ENCODE measurements around the gene ARMCX1.
"Not testable (repeated sequence)": the region's sequence is repeated elsewhere in the genome, so short reads cannot be mapped to it uniquely, and the experiment has no call there.

ARMCX1 gene

GRCh38 chrX:101551380-101551767, 1.0 kb downstream of the ARMCX1 start:
- TF ChIP-seq, protein P1, sequence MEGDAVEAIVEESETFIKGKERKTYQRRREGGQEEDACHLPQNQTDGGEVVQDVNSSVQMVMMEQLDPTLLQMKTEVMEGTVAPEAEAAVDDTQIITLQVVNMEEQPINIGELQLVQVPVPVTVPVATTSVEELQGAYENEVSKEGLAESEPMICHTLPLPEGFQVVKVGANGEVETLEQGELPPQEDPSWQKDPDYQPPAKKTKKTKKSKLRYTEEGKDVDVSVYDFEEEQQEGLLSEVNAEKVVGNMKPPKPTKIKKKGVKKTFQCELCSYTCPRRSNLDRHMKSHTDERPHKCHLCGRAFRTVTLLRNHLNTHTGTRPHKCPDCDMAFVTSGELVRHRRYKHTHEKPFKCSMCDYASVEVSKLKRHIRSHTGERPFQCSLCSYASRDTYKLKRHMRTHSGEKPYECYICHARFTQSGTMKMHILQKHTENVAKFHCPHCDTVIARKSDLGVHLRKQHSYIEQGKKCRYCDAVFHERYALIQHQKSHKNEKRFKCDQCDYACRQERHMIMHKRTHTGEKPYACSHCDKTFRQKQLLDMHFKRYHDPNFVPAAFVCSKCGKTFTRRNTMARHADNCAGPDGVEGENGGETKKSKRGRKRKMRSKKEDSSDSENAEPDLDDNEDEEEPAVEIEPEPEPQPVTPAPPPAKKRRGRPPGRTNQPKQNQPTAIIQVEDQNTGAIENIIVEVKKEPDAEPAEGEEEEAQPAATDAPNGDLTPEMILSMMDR (conservative IDR thresholded peaks at IDR 0.05; ENCODE audit: low read depth, low read length) = no peak
- DNase-seq (ENCODE audit: low read depth) = no peak
- peak overlapping the region; percentile 72 for H3K4me3 ChIP-seq (ENCODE audit: low read depth, low read length)

- no peak for DNase-seq (ENCODE audit: low read depth)
- H3K4me3 ChIP-seq (ENCODE audit: low read depth, low read length) = no peak overlapping the region
- TF ChIP-seq, protein P1 (conservative IDR thresholded peaks at IDR 0.05; ENCODE audit: low read depth, low read length) = no peak
Measured at GRCh38 chrX:101552714-101553113, 2.4 kb downstream of the ARMCX1 start.

- TF ChIP-seq, protein P1 (conservative IDR thresholded peaks at IDR 0.05; ENCODE audit: low read depth, low read length) = no peak
- no peak overlapping the region for H3K4me3 ChIP-seq (ENCODE audit: low read depth, low read length)
- no peak for DNase-seq (ENCODE audit: low read depth)
Measured at GRCh38 chrX:101564651-101565050, 14.3 kb downstream of the ARMCX1 start.

DNA sequence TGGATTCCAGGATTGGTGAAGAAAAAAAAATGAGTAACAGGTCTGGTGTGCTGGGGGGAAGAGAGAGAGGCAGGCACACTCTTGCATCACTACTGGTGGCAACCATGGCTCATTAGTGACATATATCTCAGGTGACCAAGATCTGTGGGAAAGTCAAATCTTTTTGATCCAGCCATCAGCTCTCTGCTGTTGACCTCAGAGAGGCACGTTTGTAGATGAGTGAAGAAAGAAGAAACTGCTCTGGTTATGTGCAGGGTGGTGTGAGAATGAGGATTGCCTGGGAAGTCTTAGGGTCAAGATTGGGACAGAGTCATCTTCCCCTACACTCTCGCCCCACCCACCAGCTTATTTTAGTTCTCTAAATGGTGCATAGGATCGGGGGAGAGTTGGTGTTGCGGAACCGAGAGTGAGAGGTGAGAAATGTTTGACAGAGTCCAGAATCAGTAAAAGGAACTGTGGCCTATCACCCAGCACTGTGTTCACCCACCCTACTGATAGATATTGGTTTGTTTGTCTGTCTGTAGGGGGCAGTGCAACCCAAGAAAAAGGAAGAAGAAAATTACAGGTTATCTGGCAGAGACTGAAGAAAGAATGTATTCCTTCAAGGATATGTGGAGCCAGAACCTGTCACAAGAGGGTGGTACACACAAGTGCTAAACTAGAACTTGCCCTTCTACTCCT, 45.5 kb downstream of the ARMCX1 start:
- DNase-seq (ENCODE audit: low read depth) = peak; percentile 85
- TF ChIP-seq, protein P1 (conservative IDR thresholded peaks at IDR 0.05; ENCODE audit: low read depth, low read length) = peak; percentile 61
- H3K4me3 ChIP-seq (ENCODE audit: low read depth, low read length) = no peak overlapping the region

DNA sequence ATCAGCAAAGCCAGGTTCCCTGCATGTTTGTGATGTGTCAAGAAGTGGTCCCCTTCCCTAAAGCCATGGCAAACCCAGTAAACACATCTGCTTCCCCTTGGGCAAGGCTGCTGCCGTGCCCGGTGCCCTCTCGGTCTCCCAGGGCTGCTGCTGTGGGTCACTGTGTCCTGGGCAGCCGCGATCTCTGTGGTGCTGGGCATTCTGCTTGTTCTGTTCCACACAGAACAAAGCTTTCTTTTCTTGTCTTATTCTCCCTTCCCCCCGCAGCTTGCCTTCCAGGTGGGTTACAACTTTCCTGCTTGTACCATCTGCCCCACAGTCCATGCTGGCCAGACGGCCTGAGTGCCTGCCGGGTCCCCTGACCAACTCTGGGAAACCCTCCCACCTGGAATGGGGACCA, 49.2 kb downstream of the ARMCX1 start:
- not testable (repeated sequence) for H3K4me3 ChIP-seq (ENCODE audit: low read depth, low read length); DNase-seq (ENCODE audit: low read depth)

GRCh38 chrX:101602077-101602476, 51.7 kb downstream of the ARMCX1 start:
- H3K4me3 ChIP-seq (ENCODE audit: low read depth, low read length) = no peak overlapping the region
- TF ChIP-seq, protein P1 (conservative IDR thresholded peaks at IDR 0.05; ENCODE audit: low read depth, low read length) = no peak
- peak; percentile 9 for DNase-seq (ENCODE audit: low read depth)

All from choroid plexus epithelial cell (primary cell).